ENCODE measurements around the gene DSE.

The DSE gene

DNA sequence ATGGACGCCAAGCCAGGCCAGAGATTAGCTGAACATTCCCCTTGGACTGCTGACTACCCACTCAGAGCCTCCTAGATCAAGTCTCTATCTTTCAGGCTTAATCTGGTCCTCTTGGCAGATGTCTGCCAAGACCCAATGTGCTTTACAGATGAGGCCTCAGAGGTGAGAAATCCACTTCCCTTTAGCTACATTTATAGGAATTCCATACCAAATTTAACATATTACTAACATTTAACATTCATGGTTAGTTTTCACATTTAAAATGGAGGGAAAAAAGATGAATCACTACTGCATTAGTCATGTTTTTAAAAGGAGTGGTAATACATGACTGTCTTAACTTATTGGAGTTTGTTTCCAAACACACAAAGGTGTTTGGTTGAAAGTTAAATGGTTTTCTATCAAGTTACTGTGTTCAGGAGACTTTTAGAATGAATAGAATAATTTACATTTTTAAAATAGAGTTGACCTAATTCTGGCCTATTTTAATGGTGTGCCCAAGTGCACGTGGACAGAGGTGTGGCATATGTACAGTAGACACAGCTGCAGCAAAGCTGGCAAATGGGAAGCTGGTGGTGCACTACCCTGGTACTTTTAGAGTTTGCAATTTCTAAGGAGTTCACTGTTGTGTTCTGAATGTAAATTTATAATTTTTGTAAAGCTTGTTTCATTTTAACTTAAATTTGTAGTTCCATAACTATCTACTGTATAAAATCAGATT, 48.5 kb downstream of the DSE start:
- DNase-seq, result no peak

DNA sequence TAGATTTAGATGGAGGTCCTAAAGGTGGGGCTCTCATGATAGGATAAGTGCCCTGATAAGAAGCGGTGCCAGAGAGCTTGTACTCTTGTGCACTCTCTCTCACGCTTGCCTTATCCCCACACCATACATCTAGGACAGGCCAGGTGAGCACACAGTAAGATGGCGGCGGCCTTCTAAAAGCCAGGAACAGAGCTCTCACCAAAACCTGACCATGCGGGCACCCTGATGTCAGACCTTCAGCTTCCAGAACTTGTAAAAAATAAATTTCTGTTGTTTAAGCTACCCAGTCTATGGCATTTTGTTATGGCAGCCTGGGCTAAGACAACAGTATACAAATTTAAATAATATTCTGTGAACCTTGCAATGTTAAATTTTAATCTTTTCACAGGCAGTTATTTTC, 49.6 kb downstream of the DSE start:
- no peak for DNase-seq

GRCh38 chr6:116422238-116422637, 51.5 kb downstream of the DSE start:
- no peak for DNase-seq

DNA sequence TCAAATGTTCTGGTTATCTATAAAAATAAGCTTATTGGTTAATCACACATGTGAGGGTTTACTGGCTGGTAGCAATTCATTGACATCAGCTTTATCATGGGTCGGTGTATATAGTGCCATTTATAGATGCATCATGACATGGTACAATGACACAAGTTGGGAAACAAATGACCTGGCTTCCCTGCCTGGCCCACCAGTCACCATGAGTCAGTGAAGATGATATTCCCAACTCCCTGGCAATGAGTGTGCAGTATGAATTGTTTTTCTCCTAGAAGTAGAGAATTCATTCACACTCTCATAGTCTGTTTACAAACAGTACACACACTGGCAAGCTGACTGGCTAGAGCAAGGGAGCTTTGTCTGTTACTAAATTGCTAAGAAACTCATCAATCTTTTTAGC, 53.3 kb downstream of the DSE start:
- DNase-seq, result no peak

DNA sequence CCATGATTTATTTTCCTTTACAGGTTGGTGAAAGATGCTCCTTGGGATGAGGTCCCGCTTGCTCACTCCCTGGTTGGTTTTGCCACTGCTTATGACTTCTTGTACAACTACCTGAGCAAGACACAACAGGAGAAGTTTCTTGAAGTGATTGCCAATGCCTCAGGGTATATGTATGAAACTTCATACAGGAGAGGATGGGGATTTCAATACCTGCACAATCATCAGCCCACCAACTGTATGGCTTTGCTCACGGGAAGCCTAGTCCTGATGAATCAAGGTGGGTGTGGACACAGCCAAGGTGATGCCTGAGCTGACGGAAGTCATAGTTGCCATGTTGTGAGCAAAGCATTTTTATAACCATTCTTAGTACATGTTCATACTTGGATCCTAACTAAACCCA, 55.8 kb downstream of the DSE start:
- no peak for DNase-seq

GRCh38 chr6:116429111-116429510, 58.4 kb downstream of the DSE start:
- DNase-seq, result no peak

GRCh38 chr6:116430860-116431259, 60.1 kb downstream of the DSE start:
- DNase-seq, result no peak

- no peak for DNase-seq
Observed at GRCh38 chr6:116431964-116432595, 61.3 kb downstream of the DSE start.

DNA sequence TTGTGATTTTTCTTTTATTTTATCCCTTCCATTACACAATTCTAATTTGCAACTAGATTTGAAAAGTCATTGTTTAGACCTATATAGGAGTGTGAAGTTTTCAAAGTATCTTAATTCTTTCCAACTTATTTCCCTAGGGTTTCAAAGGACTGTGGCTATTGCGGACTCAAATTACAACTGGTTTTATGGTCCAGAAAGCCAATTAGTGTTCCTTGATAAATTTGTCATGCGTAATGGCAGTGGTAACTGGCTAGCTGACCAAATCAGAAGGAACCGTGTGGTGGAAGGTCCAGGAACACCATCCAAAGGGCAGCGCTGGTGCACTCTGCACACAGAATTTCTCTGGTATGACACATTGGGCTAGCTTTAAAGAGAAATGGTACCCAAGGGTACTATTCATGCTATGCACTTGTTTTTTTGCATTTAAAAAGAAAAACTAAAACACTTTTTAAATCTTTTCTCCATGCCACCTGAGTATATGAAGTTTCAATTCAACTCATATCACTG, 62.5 kb downstream of the DSE start:
- no peak for DNase-seq

DNA sequence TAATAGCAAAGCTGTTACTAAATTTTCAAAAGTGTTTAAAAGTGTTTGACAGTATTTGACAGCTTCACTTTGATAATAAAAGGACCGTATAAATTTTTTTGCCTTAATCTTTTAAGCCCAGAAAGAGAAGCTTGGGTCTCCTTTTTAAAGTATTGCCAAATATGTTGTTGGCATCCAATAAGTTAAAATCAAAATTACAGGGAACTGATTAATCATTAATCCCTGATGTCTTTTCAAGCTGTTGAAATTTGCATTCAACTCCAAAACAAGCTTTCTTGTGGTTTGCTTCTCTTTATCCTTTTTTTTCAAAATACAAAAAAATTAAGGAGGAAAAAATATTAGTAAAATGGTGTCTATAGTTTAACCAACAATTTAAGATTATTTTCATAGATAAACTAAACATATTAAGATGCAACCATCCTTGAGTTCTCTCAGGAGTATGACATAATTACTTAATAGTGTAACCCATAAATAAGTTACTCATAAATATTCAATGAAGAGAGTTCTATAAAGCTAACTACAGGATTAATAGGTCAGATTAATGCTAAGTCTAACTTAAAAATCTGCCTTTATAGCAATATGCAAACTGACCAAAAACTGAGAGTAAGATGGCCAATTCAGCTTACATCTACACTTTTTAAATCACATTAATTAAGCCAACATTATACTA, 63.4 kb downstream of the DSE start:
- DNase-seq, result no peak

- no peak for DNase-seq
Observed at GRCh38 chr6:116436586-116436985, 65.8 kb downstream of the DSE start.

GRCh38 chr6:116437656-116438055, 66.9 kb downstream of the DSE start:
- DNase-seq, result no peak

DNA sequence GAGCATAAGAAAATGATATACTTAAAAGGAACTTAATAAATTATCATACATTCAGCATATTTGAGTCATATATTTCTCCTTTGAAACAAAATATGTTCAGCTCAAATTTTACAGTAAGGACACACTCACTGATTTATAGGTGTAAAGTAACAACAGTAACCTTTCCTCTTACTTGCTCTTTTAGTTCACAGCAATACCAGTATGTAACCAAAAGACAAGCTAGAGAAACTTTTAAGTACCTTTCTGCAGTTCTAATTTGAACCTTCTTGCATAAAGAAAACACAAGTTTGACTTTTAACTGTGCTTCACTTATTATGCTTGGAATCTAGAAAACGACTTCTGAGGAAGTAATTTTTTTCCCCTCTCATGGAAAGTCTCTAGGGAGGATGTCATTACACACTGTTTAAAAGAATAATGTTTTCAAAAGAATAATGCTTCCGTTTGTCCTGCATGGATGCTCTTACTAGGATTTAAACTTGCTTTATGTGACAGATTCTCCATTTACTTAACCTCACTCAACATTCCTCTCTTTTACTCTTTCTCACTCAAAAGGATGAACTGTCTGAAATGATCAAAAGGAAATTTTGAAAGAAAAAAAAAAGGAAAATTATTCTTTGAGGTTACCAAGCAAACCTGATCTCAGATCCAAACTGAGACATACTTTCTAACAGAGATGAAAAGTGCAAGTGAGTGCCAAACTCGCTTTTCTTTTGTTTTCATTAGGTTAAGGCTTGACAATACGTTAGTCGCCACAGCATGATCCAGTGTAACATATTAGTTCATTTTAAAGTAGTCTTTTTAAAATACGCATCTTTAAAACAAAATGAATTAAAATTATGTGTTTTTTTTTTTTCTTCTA, 68.1 kb downstream of the DSE start:
- DNase-seq, result no peak

DNA sequence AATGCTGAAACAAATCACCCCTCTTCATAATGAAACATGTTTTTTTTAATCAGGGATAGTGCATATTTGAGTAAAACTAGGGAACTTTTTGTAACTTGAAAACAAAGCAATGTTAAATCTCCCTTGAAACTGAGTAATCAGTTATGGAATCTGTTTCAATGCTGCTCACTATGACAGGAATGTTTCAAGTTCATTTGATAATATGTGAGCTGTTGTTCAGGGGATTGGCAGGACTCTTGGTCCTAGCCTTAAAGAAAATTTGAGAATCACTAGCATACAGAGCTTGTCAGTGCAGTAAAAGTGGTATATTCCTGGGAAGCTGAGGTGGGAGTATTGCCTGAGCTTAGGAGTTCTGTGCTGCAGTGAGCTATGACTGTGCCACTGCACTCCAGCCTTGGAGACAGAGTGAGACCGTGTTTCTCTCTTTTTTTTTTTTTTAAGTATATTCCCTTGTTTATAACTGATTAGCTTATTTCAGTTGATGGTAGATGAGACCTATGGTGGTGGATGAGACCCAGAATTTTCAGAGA, 68.8 kb downstream of the DSE start:
- DNase-seq, result no peak

GRCh38 chr6:116443105-116443504, 72.4 kb downstream of the DSE start:
- DNase-seq, result no peak

GRCh38 chr6:116444092-116444491, 73.3 kb downstream of the DSE start:
- no peak for DNase-seq

DNA sequence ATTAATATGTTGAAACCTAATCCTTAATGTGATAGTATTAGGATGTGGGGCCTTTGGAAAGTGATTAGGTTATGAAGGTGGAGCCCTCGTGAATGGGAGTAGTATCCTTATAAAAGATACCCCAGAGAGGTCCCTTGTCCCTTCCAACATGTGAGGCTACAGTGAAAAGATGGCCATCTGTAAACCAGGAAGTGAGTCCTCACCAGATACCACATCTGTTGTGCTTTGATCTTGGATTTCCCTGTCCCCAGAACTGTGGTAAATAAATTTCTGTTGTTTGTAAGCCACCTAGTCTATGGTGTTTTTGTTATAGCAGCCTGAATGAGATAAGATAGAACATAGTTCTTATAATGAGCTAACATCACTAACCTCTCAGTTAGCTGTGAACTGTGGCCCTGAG, 73.8 kb downstream of the DSE start:
- no peak for DNase-seq

DNA sequence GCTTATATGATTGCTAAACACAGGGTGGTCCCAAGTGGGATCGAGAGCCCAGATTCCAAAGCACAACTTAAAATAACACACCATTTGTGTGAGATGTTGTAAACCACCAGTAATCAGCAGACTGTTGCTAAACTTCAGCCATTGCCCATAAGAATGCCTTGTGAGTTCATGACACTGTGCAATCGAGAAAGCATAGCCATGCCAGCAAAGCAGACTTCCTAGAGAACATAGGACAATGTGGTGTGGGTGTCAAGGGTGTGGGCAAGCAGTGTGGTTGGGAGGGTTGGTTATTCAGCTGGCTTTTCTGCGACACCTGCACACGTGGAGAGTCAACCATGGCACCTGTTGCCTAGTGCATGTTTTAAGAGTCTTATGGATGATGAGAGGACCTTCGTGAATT, 74.4 kb downstream of the DSE start:
- DNase-seq, result no peak

GRCh38 chr6:116446399-116446798, 75.7 kb downstream of the DSE start:
- DNase-seq, result no peak

GRCh38 chr6:116447052-116447451, 76.3 kb downstream of the DSE start:
- no peak for DNase-seq

- no peak for DNase-seq
Observed at GRCh38 chr6:116447496-116448011, 76.8 kb downstream of the DSE start.

- DNase-seq, result no peak
Observed at GRCh38 chr6:116449565-116449964, 78.8 kb downstream of the DSE start.

Data from right hindlimb (tissue), 1 donor.